HG03060 (cell line): ENCODE results near the gene HOXD8.

Experiments used
- ATAC-seq: cut with Tn5 transposase; IDR thresholded peaks from one replicate; pipeline ENCODE4 v1.9.1; 2021; ENCODE audit warnings: low read depth, moderate number of reproducible peaks; ENCODE audit not compliant: unreplicated experiment

HOXD8 gene

DNA sequence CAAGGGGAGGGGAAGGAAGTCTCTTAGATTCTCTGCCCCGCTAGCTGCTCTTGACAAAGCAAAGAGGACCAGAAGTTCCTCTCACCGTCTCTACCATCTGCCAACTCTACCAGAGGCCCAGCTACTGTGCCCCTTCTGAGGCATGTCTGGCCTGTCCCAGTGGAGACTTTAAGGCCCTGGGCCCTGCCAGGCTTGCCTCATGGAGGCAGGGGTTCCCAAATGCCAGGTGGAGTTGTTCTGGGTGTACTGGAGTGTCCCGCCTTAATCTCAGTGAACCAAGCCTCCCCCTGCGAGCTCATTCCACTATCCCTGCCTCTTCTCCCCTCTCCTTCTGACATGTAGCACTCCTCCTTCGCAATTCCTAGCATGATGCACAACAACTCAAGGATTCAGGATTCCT is 27.7 kb upstream of the HOXD8 start:
- no peak for ATAC-seq

DNA sequence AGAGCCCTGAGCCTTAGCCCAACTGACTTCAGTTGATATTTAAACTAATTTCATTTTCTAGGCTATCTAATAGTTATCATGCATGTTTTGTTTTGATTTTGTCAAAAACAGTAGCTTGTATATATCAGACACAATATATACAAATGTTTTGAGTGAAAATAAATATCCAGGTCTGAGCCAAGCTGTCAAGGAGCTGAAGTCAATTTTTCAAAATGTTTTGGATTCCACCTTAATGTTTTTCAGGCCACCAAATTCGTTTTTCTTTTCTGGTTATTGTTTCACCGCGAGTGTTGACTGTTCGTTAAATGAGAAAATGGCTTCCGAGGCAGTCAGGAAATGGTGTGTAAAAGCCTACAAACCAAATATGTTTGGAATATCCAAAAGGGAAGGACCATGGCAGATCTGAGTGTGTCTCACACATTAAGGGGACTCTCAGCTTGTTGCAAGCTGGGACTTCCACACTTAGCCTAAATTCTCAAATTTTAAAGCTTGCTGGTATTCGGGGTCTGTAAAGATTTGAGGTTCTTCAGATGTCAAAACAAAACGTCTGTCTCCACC is 27.1 kb upstream of the HOXD8 start:
- no peak for ATAC-seq

DNA sequence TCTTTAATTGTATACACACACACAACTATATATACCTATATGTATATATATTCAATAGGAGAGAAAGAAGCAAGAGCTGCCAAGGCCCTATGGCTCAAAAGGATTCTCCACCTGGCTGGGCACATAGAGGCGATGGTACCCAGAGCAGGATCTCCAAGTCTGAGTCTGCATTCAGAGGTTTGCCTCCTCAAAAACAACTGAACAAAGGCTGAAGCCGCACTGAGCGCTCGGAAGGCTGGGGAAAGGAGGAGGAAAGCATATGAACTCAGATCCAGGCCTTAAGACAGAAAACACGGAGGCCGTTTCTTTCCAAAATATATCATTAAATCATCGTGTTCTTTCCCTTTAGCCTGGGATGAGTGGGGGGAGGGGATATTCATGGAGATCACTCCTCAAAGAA is 26.3 kb upstream of the HOXD8 start:
- no peak for ATAC-seq

DNA sequence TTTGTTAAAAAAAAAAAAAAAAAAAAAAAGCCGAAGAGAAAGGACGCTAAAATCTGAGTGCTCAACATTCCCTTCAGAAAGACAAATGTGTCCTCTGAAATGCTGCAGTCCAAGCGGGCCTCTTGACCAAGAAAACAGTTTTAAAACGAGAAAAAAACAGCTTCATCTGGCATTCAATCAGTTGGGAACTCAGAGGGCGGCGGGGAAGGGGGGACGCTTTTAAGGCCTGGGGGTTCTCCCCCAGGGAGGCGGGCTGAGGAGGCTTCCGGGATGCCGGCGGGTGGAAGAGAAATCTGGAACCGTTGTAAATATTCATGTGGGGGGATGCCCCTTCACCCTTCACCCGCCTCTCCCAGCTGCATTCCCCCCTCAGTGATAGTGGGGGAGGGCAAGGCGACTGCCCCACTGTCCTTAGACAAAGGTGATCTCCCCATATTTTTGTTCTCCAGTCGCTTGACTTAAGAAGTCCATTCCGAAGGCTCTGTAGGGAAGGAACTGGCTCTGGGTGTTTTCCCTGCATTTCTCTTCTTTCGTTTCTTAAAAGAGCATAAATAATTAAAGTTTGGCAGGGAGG is 25.7 kb upstream of the HOXD8 start:
- ATAC-seq = no peak

DNA sequence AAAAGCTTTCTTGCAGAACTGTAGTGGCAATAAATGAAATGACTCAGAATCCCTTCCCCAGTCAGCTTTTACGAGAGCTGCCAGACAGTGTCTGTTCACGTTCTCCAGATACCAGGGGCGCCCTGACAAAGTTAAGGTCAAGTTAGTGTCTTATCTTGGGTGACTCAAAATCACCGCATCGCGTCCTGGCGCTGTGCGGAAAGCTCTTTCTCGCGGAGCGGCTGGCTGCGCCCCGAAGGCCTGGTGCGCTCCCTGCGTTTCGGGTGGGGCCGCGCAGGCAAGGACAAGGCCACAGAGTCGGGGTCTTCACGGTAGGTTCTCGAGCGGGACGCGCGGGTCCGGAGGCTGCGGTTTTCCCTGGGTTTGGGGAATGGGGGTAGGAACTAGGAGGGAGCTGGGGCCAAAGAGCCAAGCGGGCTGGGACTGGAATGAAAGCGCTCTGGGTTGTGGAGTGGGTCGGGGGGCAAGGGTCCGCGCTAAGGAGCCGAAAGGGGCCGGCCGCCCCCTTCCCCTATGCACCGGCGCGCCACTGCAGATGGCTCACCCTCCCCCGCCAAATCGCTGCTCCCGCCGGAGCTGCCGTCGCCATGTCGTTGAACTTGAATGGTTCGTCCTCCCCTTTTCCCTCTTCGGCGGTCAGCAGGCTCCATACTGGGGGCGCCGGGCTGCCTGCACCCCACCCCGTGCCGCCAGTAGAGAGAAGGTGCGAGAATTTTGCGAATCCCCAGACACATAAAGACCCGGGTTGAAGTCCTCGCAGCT is 25.0 kb upstream of the HOXD8 start:
- no peak for ATAC-seq

DNA sequence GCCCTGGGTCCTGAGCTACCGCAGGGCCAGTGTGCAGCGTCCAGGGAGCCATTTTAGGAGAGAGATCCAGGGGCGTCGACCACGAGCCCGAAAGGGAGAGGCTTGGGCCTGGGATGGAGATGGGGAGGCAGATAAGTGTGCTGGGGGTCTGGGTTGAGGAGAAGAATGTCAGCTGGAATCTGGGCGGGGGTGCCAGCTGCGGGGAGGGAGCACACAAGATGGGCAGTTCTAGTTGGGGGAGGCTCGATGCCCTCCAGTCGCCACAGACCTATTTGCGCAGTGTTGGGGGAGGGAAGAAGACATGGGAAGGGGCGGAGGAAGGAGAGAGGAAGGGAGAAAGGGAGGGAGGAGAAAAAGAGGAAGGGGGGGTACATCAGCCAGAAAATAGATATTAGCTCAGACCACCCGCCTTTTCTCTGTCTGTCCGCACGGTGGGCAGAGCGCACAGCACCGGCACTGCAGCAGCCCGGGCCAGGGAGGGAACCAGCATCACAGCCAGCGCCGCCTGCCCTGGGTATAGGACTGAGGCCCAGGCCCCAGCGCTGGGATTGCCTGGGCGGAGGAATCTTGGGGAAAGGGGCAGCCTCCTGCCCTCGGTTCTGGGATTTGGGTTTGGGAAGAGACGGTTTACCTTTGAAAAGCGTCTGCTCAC is 24.3 kb upstream of the HOXD8 start:
- ATAC-seq = no peak

DNA sequence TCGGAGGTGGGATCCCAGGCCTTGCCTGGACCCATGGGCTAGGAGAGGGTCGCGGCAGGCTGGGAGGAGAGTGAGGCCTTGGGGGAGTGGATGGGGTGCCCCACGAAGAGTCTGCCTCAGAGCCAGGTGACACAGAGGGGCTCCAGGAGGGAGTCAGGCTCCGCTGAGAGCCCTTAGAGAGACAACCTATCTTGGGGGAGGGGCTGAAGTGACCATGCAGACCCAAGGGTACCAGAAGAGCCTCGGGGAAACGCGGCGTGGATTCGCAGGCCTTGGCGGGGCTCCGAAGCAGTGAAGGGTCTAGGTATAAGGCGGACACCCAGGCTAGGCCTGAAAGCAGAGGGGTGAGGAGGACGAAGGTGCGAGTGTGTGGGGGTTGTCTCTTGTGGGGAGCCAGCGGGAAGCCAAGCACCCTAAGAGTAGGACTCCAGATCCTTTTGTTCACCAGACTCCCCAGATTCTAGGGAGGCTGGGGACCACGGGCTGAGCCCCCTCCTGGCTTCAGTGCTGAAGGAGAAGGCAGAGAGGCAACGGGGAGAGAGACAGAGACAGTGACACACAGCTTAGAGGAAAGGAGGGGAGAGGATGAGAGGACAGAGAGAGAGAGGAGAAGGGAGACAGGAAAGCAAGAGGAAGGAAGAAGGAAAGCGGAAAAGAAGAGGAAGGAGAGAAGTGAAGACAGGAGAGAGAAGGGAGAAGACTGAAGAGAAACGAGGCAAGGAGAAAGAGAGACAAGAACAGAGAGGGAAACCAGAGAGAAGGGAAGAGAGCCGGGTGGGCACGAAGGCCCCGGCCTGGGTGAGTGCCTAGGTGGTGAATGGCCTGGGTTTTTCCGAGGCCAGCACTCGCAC is 23.6 kb upstream of the HOXD8 start:
- no peak for ATAC-seq

DNA sequence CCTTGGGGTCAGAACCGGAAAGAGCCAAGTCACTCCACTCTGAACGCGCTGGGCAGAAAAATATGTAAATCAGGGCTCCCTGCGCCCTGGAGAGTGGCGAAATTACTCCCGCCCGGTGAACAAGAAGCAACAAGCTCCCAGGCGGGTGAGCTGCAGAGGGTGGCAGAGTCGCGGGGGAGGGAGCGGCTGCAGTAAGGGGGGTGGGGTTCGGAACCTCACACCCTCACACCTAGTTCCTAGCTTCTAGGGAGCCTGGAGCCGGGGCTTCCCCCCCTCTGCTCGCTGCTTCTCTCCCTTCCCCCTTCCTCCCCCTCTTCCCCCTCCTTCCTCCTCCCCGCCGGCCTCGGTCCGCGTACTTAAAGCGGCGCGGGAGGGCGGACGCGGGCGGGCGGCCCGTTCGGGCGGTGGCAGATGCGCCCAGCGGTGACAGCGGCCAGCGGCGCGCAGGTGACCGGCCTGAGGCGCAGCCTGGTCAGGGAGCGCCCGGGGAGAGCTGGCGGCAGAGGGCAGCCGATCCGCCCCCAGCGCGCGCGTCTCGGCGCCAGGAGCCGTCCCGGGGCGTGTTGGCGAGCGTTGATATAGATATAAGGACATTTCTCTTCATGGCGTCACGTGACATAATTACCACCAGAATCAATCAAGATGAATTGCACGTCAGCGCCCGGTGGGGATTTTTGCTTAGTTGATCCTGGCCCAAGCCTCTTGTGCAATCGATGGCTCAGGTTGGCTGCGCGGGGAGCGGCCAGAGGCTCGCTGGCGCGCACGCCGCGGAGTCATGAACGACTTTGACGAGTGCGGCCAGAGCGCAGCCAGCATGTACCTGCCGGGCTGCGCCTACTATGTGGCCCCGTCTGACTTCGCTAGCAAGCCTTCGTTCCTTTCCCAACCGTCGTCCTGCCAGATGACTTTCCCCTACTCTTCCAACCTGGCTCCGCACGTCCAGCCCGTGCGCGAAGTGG is 22.6 kb upstream of the HOXD8 start, which contains the start of gene HOXD11:
Gene HOXD11 (plus strand): TSS at position 700 of the 959 bp plus-strand sequence. CDS start 76 bp downstream, at position 776.
- ATAC-seq = no peak

DNA sequence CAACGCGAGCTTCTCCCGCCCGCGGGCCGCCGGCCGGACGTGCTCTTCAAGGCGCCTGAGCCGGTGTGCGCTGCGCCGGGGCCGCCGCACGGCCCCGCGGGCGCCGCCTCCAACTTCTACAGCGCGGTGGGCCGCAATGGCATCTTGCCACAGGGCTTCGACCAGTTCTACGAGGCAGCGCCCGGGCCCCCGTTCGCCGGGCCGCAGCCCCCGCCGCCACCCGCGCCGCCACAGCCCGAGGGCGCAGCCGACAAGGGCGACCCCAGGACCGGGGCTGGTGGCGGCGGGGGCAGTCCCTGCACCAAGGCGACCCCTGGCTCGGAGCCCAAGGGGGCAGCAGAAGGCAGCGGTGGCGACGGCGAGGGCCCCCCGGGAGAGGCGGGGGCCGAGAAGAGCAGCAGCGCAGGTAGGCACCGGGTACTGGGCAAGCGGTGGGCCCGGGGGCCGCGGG is 21.7 kb upstream of the HOXD8 start:
- ATAC-seq = no peak

DNA sequence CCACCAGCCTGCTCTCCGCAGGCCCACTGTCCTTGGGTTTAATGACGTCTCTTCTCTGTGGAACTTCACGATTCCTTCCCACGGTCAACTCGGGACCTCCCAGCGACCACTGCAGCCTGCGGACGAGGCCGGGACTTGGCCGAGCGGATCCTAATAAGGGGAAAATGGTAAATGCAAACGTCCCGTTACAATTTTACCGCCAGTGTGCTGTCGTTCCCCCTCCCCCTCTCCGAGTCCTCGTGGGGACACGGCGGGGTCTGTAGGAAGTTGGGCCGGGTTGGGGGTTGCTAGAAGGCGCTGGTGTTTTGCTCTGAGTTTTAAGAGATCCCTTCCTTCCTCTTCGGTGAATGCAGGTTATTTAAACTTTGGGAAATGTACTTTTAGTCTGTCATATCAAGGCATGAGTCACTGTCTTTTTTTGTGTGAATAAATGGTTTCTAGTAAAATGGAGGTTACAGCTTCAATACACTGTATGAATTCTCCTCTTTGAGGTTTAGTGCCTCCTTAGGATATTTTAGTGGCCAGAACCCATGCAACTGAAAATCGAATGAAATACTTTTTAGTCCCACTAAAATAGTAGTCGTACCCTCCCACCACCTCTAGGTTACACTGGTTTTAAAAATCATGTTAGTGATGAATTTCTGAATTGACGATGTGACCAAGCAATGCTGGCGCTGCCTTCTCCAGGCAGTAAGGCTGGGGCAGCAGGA is 20.2 kb upstream of the HOXD8 start:
- no peak for ATAC-seq

DNA sequence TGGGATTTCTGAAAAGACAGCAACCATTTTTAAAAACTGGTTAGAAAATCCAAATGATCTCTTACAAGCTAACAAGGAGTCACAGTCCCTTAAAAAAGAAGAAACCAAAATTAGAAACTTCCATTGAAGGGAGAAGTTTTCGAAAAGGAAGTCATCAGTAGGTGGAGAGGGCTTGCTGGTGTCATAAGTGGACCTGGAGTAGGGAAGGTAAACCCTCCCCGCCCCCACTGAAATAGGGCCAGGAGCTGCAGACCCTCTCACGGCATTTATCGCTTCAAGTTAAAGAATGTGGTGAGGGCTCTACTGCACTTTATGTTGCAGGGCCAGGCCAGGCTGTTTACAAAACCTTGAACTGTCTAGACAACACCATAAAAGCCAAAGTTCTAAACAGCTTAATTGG is 19.6 kb upstream of the HOXD8 start:
- no peak for ATAC-seq

DNA sequence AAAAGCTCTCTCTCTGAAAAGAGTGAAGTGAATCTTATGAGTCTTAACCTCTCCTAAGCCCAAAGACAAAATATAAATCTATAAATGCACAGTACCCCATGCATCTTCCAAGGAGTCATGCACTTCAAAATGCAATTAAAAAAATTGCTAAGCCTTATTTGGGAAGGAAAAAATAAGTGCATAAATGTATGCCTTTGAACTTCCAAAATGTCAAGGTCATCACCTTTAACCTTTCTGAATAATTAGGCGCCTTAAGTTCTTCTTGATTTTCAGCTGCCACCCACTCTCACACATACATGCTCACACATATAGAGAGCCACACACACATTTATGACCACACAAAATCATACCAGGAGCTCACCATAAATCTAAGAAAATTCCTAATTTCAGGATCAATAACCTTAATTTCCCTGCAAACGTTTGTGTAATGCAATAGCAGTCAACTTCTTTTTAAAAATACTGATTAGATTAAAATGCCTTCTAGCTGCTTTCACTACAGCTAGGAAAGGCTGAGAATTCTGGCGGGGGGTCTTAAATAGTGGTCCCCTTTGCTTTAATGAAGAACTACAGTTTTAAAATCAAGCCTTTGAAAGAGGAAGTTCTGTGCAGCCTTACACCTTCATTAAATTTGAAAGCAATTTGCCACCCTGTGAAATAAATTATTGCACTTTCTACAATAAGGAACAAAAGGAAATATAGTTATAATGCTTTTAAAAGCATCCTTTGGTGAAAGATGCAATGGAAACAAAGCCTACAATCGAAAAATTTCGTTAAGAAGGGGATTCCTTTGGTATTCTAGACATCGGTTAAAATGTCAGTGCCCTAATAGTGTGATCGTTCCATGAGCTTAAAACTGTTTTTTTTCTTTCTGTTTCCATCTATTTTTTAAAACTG is 18.8 kb upstream of the HOXD8 start:
- no peak for ATAC-seq

DNA sequence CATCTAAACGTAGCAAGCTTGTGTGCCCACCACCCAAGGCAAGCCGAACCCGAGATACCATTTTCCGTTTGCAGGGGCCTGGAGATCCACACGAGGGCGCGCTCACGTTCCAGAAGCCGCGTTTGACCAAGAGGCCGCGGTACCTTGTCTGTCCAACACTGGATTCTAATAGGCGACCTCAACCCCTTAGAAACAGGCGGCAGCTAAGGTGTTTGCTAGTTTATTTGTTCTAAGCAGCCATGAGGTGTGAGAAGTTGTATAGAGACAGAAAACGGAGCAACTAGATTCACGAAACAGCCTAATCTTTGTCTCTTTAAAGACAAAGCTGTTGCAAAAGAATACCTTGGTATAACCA is 18.2 kb upstream of the HOXD8 start:
- ATAC-seq = no peak

DNA sequence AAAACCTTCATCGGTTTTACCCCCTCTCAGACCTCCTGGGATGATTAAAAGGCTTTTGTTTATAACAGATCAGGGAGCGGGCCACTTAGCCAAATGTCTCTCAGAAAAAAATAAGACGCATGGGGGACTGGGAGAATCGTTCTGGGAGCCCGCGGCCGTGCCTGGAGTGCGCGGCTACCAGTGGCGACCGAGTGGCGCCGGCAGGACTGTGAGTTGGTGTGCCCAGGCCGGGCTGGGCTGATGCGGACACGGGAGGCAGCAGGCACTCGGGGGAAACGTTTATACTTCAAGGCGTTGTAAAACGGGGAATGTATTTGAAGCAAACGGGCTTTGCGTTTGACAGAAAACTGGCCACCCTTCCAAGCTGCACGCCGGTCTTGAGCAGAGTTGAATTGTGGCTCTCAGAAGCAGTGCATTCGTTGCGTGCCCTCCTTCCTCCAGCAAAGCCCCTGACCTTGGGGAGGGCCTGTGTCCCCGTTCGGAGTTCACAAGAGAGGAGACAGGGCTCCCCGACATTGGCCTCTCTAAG is 17.6 kb upstream of the HOXD8 start:
- ATAC-seq = no peak

DNA sequence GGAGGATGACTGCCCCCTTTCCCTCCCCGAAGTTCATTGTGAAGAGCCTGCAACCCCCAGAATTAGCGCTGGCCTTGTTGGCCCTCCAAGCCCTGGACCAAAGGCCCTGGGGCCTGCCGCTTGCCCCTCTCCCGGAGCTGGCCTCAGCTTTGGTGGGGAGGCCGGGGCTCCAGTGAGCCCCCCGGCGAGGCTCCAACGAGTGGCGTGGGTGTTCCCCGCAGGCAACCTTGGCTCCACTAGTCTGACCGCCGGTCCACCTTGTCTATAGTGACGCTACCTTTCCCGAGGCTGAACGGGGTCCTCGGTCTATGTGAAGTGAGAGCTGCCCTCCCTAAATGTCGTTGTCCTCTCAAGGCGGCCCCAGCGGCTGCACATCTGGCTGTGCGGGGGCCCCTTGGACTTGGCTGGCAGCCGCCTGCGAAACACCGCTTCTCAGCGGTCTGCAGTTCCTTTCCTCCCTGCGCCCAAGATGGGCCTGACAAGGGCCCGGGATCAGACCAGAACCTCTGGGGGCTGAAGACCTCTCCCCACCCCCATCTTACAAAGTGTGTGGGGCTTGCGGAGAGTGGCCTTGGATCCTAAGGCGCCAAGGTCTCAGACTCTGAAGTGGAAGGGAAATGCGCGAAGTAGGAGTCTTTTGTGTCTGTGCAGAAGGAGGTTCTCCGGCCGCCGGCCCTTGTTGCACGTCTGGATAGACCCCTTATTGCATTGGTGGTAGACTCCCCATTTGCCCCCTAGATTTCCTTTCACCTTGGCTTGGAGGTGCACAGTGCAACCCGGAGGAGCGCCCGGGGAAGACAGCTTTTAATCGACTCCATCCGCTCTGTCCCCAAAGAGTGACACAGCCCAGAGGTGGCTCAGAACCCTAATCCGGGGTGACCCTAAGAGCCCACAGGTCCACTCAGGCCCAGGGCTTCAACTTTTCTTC is 16.9 kb upstream of the HOXD8 start:
- no peak for ATAC-seq

DNA sequence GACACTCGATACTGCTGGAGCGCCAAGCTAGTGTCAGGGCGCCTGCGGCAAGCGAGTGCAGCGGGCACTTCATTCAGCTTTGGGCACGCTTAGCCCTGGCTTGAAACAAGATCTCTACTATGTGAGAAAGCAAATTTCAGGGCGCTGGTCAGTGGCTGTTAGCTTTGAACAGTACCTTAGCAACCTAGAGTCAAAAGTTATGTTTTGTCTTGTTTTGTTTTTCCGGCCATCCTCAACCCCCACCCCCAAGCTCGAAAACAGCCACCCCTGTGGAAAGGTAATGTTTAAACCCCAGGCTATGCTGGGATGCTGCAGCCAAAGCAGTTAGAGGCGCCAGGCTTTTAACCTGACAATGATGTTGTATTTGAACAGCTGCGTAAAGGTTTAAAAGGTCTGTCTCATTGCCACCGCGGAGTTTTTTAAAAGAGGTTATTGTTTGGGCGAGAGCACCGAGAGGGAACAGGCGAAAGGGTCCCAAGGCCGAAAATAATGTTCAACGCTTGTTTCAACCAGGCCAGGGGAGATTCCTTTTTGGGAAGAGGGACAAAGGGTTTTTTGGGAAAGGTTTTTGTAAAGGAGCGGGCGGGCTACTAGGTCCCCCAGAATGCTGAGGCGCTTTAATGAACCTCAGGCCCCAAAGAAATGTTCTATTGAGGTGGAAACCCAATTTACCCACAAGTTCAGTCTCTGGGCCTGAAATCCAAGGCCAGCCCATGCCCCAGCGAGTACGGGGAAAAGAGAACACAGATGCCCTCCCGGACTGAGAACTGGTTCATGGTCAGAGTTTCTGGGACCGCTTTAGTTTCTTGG is 15.2 kb upstream of the HOXD8 start:
- no peak for ATAC-seq
